ENCODE results near the gene EIF6. TPM values are rescaled to one million over a fixed set of nuclear protein-coding genes. Genes with fewer than 3 reads are reported as not detected.

The EIF6 gene
- total RNA-seq, 2 donors from 2014 or later = 127 to 132 TPM

- H3K9ac ChIP-seq (ENCODE audit: extremely low read depth, low read length, poor library complexity, severe bottlenecking) = no peak overlapping the region
- H3K27ac Mint-ChIP-seq = no peak overlapping the region
- peaks cover 50% of the 10 kb centered on the region for H3K9me3 Mint-ChIP-seq
- H3K4me1 ChIP-seq (ENCODE audit: control insufficient read depth, insufficient read depth, low read length) = no peaks in the 10 kb centered on the region
- H3K4me3 Mint-ChIP-seq = no peak overlapping the region
- H3K27ac ChIP-seq (ENCODE audit: low read depth, low read length) = no peak overlapping the region
- no peak overlapping the region for H3K4me3 ChIP-seq (ENCODE audit: low read length)
- no peaks in the 10 kb centered on the region for H3K9me3 ChIP-seq (ENCODE audit: control insufficient read depth, low read length)
- peaks cover 1% of the 10 kb centered on the region for H3K4me1 Mint-ChIP-seq
- WGBS, 2 experiments (ENCODE audit: insufficient coverage in 1 of 2, insufficient read length in 1 of 2) = 90 to 94% methylated on average over 18 to 19 of the region's 19 CpGs
- no peak for DNase-seq
- H3K27me3 ChIP-seq (ENCODE audit: control insufficient read depth, insufficient read depth, low read length, poor library complexity, severe bottlenecking) = no peaks in the 10 kb centered on the region
- no peaks in the 10 kb centered on the region for H3K27me3 Mint-ChIP-seq (ENCODE audit: insufficient read depth)
- no peak for TF ChIP-seq CTCF (conservative IDR thresholded peaks at IDR 0.05)
- no peaks in the 10 kb centered on the region for H3K36me3 ChIP-seq (ENCODE audit: control insufficient read depth, insufficient read depth, low read length)
- H3K36me3 Mint-ChIP-seq (ENCODE audit: low read depth) = peaks cover 5% of the 10 kb centered on the region
Observed at GRCh38 chr20:35270021-35270902, 14.3 kb downstream of the EIF6 start.

- Mint-ChIP-seq H3K27me3 (ENCODE audit: insufficient read depth) (no peaks in the 10 kb centered on the region), H3K36me3 (ENCODE audit: low read depth) (peaks cover 5% of the 10 kb centered on the region), H3K9me3 (peaks cover 58% of the 10 kb centered on the region), H3K4me3 (no peak overlapping the region), H3K4me1 (peaks cover 7% of the 10 kb centered on the region), H3K27ac (no peak overlapping the region)
- Histone ChIP-seq H3K36me3 (ENCODE audit: control insufficient read depth, insufficient read depth, low read length) (no peaks in the 10 kb centered on the region), H3K4me3 (ENCODE audit: low read length) (no peak overlapping the region), H3K27me3 (ENCODE audit: control insufficient read depth, insufficient read depth, low read length, poor library complexity, severe bottlenecking) (no peaks in the 10 kb centered on the region), H3K9ac (ENCODE audit: extremely low read depth, low read length, poor library complexity, severe bottlenecking) (no peak overlapping the region), H3K9me3 (ENCODE audit: control insufficient read depth, low read length) (no peaks in the 10 kb centered on the region), H3K27ac (ENCODE audit: low read depth, low read length) (no peak overlapping the region), H3K4me1 (ENCODE audit: control insufficient read depth, insufficient read depth, low read length) (peaks cover under 1% of the 10 kb centered on the region)
- peak; percentile 96 for TF ChIP-seq CTCF (conservative IDR thresholded peaks at IDR 0.05)
- DNase-seq = peak; percentile 96
- 58 to 59% methylated on average over 9 to 14 of the region's 14 CpGs for WGBS, 2 experiments (ENCODE audit: insufficient coverage in 1 of 2, insufficient read length in 1 of 2)
Observed at GRCh38 chr20:35269055-35269781, 15.4 kb downstream of the EIF6 start.

- Histone ChIP-seq H3K9ac (ENCODE audit: extremely low read depth, low read length, poor library complexity, severe bottlenecking) (no peak overlapping the region), H3K4me3 (ENCODE audit: low read length) (no peak overlapping the region), H3K27me3 (ENCODE audit: control insufficient read depth, insufficient read depth, low read length, poor library complexity, severe bottlenecking) (no peaks in the 10 kb centered on the region), H3K4me1 (ENCODE audit: control insufficient read depth, insufficient read depth, low read length) (peaks cover 10% of the 10 kb centered on the region), H3K36me3 (ENCODE audit: control insufficient read depth, insufficient read depth, low read length) (no peaks in the 10 kb centered on the region), H3K9me3 (ENCODE audit: control insufficient read depth, low read length) (no peaks in the 10 kb centered on the region), H3K27ac (ENCODE audit: low read depth, low read length) (no peak overlapping the region)
- H3K4me3 Mint-ChIP-seq = no peak overlapping the region
- no peak for DNase-seq
- WGBS, 2 experiments (ENCODE audit: insufficient coverage in 1 of 2, insufficient read length in 1 of 2) = 91 to 93% methylated on average over 8 to 16 of the region's 16 CpGs
- H3K9me3 Mint-ChIP-seq = peaks cover 72% of the 10 kb centered on the region
- H3K36me3 Mint-ChIP-seq (ENCODE audit: low read depth) = peaks cover 5% of the 10 kb centered on the region
- H3K4me1 Mint-ChIP-seq = peaks cover 22% of the 10 kb centered on the region
- no peaks in the 10 kb centered on the region for H3K27me3 Mint-ChIP-seq (ENCODE audit: insufficient read depth)
- H3K27ac Mint-ChIP-seq = no peak overlapping the region
- TF ChIP-seq CTCF (conservative IDR thresholded peaks at IDR 0.05) = no peak
Observed at GRCh38 chr20:35267092-35267491, 17.5 kb downstream of the EIF6 start.
